ENCODE results near the gene FLRT2.

The FLRT2 gene

GRCh38 chr14:85663256-85663655 is 133.3 kb downstream of the FLRT2 start:
- in situ Hi-C loops (cut with MboI; ENCODE audit: low sequenced_read_pairs, unreplicated experiment), result no loop called here
- no peak for TF ChIP-seq CTCF (IDR thresholded peaks at IDR 0.05; ENCODE audit: borderline replicate concordance, control extremely low read depth, extremely low read depth, insufficient read depth, missing control alignments)
- no peak for DNase-seq (ENCODE audit: low spot score)

- in situ Hi-C loops (cut with MboI; ENCODE audit: low sequenced_read_pairs, unreplicated experiment), result no loop called here
Observed at GRCh38 chr14:85663667-85664066, 133.7 kb downstream of the FLRT2 start.

GRCh38 chr14:85675957-85676356 is 146.0 kb downstream of the FLRT2 start:
- in situ Hi-C loops (cut with MboI; ENCODE audit: low sequenced_read_pairs, unreplicated experiment), result no loop called here
- TF ChIP-seq CTCF (IDR thresholded peaks at IDR 0.05; ENCODE audit: borderline replicate concordance, control extremely low read depth, extremely low read depth, insufficient read depth, missing control alignments), result no peak
- no peak for DNase-seq (ENCODE audit: low spot score)

More at GRCh38 chr14:85663667-85664066, 133.7 kb downstream of the FLRT2 start:
- no peak for TF ChIP-seq CTCF (IDR thresholded peaks at IDR 0.05; ENCODE audit: borderline replicate concordance, control extremely low read depth, extremely low read depth, insufficient read depth, missing control alignments)
- DNase-seq (ENCODE audit: low spot score), result no peak

GRCh38 chr14:85686908-85687307 is 157.0 kb downstream of the FLRT2 start:
- TF ChIP-seq CTCF (IDR thresholded peaks at IDR 0.05; ENCODE audit: borderline replicate concordance, control extremely low read depth, extremely low read depth, insufficient read depth, missing control alignments), result no peak
- DNase-seq (ENCODE audit: low spot score), result no peak
- in situ Hi-C loops (cut with MboI; ENCODE audit: low sequenced_read_pairs, unreplicated experiment), result no loop called here

- no peak for DNase-seq (ENCODE audit: low spot score)
- TF ChIP-seq CTCF (IDR thresholded peaks at IDR 0.05; ENCODE audit: borderline replicate concordance, control extremely low read depth, extremely low read depth, insufficient read depth, missing control alignments), result no peak
- in situ Hi-C loops (cut with MboI; ENCODE audit: low sequenced_read_pairs, unreplicated experiment), result no loop called here
Observed at GRCh38 chr14:85687456-85687855, 157.5 kb downstream of the FLRT2 start.

GRCh38 chr14:85688006-85688405 is 158.1 kb downstream of the FLRT2 start:
- DNase-seq (ENCODE audit: low spot score), result no peak
- in situ Hi-C loops (cut with MboI; ENCODE audit: low sequenced_read_pairs, unreplicated experiment), result no loop called here
- no peak for TF ChIP-seq CTCF (IDR thresholded peaks at IDR 0.05; ENCODE audit: borderline replicate concordance, control extremely low read depth, extremely low read depth, insufficient read depth, missing control alignments)

- no peak for TF ChIP-seq CTCF (IDR thresholded peaks at IDR 0.05; ENCODE audit: borderline replicate concordance, control extremely low read depth, extremely low read depth, insufficient read depth, missing control alignments)
Observed at GRCh38 chr14:85695300-85695699, 165.4 kb downstream of the FLRT2 start.

More at GRCh38 chr14:85695300-85695699, 165.4 kb downstream of the FLRT2 start:
- no peak for DNase-seq (ENCODE audit: low spot score)
- in situ Hi-C loops (cut with MboI; ENCODE audit: low sequenced_read_pairs, unreplicated experiment), result no loop called here

All from GM13976 (cell line).